HuH-7.5 (cell line): Measurements from ENCODE around the gene KRT85.
"Not testable (repeated sequence)": the region's sequence is repeated elsewhere in the genome, so short reads cannot be mapped to it uniquely, and the experiment has no call there.

Source experiments
- DNase-seq: peaks from one replicate; pipeline ENCODE4 v3.0.0; 2011; ENCODE audit warnings: low spot score

Gene KRT85

GRCh38 chr12:52347551-52348510 is 19.4 kb downstream of the KRT85 start:
- no peak for DNase-seq

GRCh38 chr12:52347016-52347415 is 20.3 kb downstream of the KRT85 start:
- DNase-seq = no peak

- no peak for DNase-seq
These were observed 20.7 kb downstream of the KRT85 start for GRCh38 chr12:52346593-52346992.

GRCh38 chr12:52345041-52345440 is 22.2 kb downstream of the KRT85 start:
- DNase-seq = not testable (repeated sequence)

- DNase-seq = no peak
These were observed 23.2 kb downstream of the KRT85 start for GRCh38 chr12:52344111-52344510.

- no peak for DNase-seq
These were observed 23.7 kb downstream of the KRT85 start for GRCh38 chr12:52343550-52343949.

GRCh38 chr12:52342781-52343490 is 24.3 kb downstream of the KRT85 start:
- DNase-seq = no peak

- DNase-seq = no peak
These were observed 26.2 kb downstream of the KRT85 start for GRCh38 chr12:52341066-52341580.

- DNase-seq = no peak
These were observed 28.9 kb downstream of the KRT85 start for GRCh38 chr12:52338241-52338960.

GRCh38 chr12:52337054-52337453 is 30.2 kb downstream of the KRT85 start:
- DNase-seq = no peak

GRCh38 chr12:52336641-52337040 is 30.6 kb downstream of the KRT85 start:
- DNase-seq = no peak

- no peak for DNase-seq
These were observed 31.6 kb downstream of the KRT85 start for GRCh38 chr12:52335598-52336262.

GRCh38 chr12:52334185-52334584 is 33.1 kb downstream of the KRT85 start:
- no peak for DNase-seq

- no peak for DNase-seq
These were observed 34.0 kb downstream of the KRT85 start for GRCh38 chr12:52333321-52333720.

GRCh38 chr12:52332381-52332780 is 34.9 kb downstream of the KRT85 start:
- DNase-seq = no peak

- no peak for DNase-seq
These were observed 35.4 kb downstream of the KRT85 start for GRCh38 chr12:52331833-52332232.

GRCh38 chr12:52331039-52331438 is 36.2 kb downstream of the KRT85 start:
- no peak for DNase-seq

GRCh38 chr12:52327830-52328500 is 39.3 kb downstream of the KRT85 start:
- no peak for DNase-seq

GRCh38 chr12:52327052-52327829 is 40.0 kb downstream of the KRT85 start:
- peak; percentile 89 for DNase-seq

GRCh38 chr12:52324153-52324444 is 43.2 kb downstream of the KRT85 start:
- no peak for DNase-seq
